Thymus (tissue), 11 donors: ENCODE results near the gene PTGES3. TPM values are rescaled to one million over a fixed set of nuclear protein-coding genes. Genes with fewer than 3 reads are reported as not detected.

ENCODE experiments used
- DNase-seq, 9 donors: peaks; one replicate each; pipeline ENCODE4 v3.0.0-alpha.2; 2013; ENCODE audit warnings: low spot score in 9 of 9, low read depth in 6 of 9, missing footprints in 1 of 9
- H3K27ac ChIP-seq, 2 donors: one replicate each; pipeline ENCODE4 v1.5.1; 2013; ENCODE audit warnings: control low read depth in 1 of 2, low read depth in 1 of 2, low read length in 1 of 2, mild to moderate bottlenecking in 1 of 2, moderate library complexity in 1 of 2
- H3K27me3 ChIP-seq, 2 donors: one replicate each; pipeline ENCODE4 v1.5.1; 2013; ENCODE audit warnings: low read length in 1 of 2; ENCODE audit not compliant: control insufficient read depth in 2 of 2, insufficient read depth in 1 of 2
- H3K36me3 ChIP-seq, 2 donors: one replicate each; pipeline ENCODE4 v1.5.1; 2013; ENCODE audit warnings: low read length in 1 of 2, mild to moderate bottlenecking in 1 of 2, moderate library complexity in 1 of 2; ENCODE audit not compliant: control insufficient read depth in 2 of 2, insufficient read depth in 2 of 2
- H3K4me1 ChIP-seq, 2 donors: one replicate each; pipeline ENCODE4 v1.5.1; 2013; ENCODE audit warnings: low read length in 2 of 2; ENCODE audit not compliant: control insufficient read depth in 2 of 2, insufficient read depth in 2 of 2
- H3K4me3 ChIP-seq, 2 donors: one replicate each; pipeline ENCODE4 v1.5.1; 2013; ENCODE audit warnings: low read length in 2 of 2, control low read depth in 1 of 2, mild to moderate bottlenecking in 1 of 2
- H3K9me3 ChIP-seq, 2 donors: one replicate each; pipeline ENCODE4 v1.5.1; 2013; ENCODE audit warnings: low read length in 1 of 2, mild to moderate bottlenecking in 1 of 2; ENCODE audit not compliant: control insufficient read depth in 2 of 2, insufficient read depth in 1 of 2
- WGBS: extraction: QIAGEN DNeasy Blood & Tissue Kit; methylation state at CpG from one replicate; pipeline ENCODE4 v1.1.7; 2013; 5-methylcytosine and 5-hydroxymethylcytosine counted together
- polyA plus RNA-seq: library from polyadenylated mRNA; stranded (reverse); fragments of 200-250 nt; gene quantifications from one replicate; pipeline ENCODE4 v1.2.3, GENCODE V29; 2013
- total RNA-seq: library from RNA; stranded (reverse); fragments of 120-200 nt; gene quantifications from one replicate; pipeline ENCODE4 v1.2.4, GENCODE V29; 2013
- donor health status: healthy.

The PTGES3 gene
- total and polyA plus RNA-seq, 2 donors = 101 to 161 TPM

DNA sequence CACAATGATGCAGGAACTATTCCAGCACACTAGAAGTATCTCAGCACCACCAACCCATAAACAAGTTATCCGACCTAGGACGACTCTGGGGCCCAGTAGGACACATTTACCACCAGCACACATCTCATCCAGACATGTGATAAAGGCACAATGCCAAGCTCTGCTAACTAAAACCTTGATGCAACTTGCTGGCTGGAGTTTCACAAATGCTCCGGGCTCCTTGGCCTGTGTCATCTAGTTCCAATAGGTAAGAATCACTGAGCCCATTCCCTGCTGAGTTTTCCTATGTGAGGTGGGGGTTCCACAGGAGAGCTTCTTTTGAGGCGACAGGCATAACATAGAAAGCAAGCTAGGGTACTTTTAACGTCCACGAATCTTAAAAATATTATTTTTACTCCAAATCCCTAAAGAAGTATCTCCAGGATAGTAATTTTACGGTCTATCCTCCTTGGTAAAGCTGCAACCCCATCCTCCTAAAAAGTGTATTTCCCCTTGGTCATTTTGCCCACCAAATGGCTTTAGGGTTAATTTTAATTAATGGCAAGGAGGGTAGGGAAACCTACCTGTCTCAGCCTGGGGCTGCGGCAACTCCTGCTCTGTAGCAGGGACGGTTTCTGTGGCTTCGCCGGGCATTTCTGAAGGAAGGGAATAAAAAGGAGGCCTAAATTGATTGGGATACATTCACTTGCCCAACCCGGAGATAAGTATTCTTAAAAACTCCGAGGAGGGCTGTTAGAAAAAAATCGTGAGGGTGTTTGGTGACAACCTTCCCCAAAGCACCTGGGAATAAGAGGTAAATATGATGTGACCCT is 36.0 kb upstream of the PTGES3 start:
- H3K27ac ChIP-seq = peak overlapping the region; percentile 98
- peak overlapping the region; percentile 78 to 92 for H3K4me3 ChIP-seq
- H3K4me1 ChIP-seq = peaks cover 29 to 47% of the 10 kb centered on the region in 2 donors
- 3% methylated on average over 14 of the region's 14 CpGs for WGBS
- peaks cover 0 to 2% of the 10 kb centered on the region in 2 donors for H3K9me3 ChIP-seq
- H3K36me3 ChIP-seq = peaks cover 29 to 39% of the 10 kb centered on the region in 2 donors
- DNase-seq = no peak
- no peaks in the 10 kb centered on the region for H3K27me3 ChIP-seq

DNA sequence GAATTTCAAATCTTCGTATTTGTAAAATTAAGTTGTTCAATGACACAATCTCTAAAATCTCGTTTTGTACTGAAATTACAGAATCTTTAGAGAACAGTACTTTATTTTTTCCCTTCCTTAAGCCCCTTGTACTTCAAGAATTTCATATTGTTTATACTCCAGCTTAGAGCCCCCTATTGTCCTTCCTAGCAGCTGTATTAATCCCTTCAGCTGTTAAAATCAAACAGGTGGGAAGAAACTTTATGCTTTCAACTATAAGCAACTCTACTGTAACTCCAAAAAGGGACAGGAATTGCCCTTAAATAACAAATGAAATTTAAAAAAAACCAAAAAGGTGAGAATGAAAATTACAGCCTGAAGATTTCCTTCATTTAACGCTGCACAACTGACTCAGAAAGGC is 35.3 kb upstream of the PTGES3 start:
- DNase-seq = no peak
- WGBS = 57% methylated on average over 3 of the region's 3 CpGs
- Histone ChIP-seq H3K27me3 (no peaks in the 10 kb centered on the region), H3K27ac (peak overlapping the region in 1 of 2 donors; percentile 98), H3K9me3 (peaks cover 0 to 6% of the 10 kb centered on the region in 2 donors), H3K4me3 (peak overlapping the region; percentile 78 to 92), H3K36me3 (peaks cover 35 to 42% of the 10 kb centered on the region in 2 donors), H3K4me1 (peaks cover 35 to 55% of the 10 kb centered on the region in 2 donors)

DNA sequence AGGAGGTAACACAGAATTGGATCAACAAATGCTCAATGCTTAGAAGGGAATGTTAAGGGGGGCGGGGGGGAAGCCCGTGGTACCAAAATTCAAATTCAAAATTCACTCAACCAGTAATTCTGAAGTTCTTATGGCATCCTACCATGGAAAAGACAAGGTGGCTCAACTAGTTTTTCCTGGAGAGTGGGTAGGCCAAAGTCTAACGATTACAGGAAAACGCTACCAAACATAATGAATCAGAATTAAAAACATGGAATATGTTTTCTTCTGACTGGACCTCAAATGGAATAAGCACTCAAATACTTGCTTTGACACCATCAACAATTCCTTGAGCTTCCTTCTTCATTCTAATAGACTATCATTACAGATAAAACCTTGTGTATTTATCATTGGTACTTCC is 34.7 kb upstream of the PTGES3 start:
- no peak overlapping the region for H3K27ac ChIP-seq
- peaks cover 38 to 59% of the 10 kb centered on the region in 2 donors for H3K4me1 ChIP-seq
- peaks cover 35 to 39% of the 10 kb centered on the region in 2 donors for H3K36me3 ChIP-seq
- no peak for DNase-seq
- H3K27me3 ChIP-seq = no peaks in the 10 kb centered on the region
- peak overlapping the region in 1 of 2 donors; percentile 92 for H3K4me3 ChIP-seq
- 96% methylated on average over 4 of the region's 4 CpGs for WGBS
- H3K9me3 ChIP-seq = peaks cover 0 to 10% of the 10 kb centered on the region in 2 donors

DNA sequence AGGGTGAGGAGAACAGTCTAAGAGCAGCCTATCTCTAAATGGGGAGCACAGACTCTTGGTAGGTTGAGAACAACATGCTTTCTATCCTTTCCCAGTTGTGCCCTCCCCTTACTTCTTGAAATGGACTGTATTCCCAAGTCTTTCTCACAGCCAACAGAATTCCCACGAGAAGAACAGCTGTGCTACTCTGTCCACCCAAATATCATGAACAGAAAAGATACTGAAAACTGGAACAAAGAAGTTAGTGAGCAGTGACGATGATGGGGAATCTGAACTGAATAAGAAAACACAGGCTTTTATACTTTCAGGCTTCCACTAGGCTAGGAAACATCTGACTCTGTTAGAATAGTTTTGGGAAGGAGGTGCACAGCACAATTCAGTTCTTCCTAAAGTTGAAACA is 33.6 kb upstream of the PTGES3 start:
- no peak for DNase-seq
- 79% methylated on average over 2 of the region's 2 CpGs for WGBS
- peak overlapping the region in 1 of 2 donors; percentile 4 for H3K4me3 ChIP-seq
- H3K36me3 ChIP-seq = peaks cover 35 to 44% of the 10 kb centered on the region in 2 donors
- peaks cover 0 to 10% of the 10 kb centered on the region in 2 donors for H3K9me3 ChIP-seq
- H3K27me3 ChIP-seq = no peaks in the 10 kb centered on the region
- H3K4me1 ChIP-seq = peaks cover 46 to 69% of the 10 kb centered on the region in 2 donors
- H3K27ac ChIP-seq = peak overlapping the region; percentile 15 to 81

DNA sequence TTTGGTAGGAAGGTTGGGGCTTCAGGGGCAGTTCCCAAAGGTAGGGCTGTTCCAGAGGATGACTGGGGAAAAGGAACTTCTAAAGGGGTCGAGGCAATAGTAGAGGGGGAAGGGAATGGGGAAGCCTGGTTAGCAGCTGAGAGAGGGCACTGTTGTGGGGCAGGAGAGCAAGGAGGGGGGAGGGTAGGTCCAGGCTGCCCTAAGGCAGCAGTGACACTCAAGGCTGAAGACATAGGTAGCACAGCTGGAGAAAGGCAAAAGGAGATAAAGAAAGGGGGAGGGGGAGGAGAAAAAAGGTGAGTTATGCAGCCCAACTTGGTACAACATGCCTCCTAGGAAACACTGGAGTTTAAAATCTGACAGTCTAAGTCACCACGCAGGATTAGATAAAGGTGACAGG is 33.1 kb upstream of the PTGES3 start:
- WGBS = 68% methylated on average over 2 of the region's 2 CpGs
- no peaks in the 10 kb centered on the region for H3K27me3 ChIP-seq
- no peak for DNase-seq
- H3K9me3 ChIP-seq = peaks cover 0 to 10% of the 10 kb centered on the region in 2 donors
- H3K36me3 ChIP-seq = peaks cover 38 to 49% of the 10 kb centered on the region in 2 donors
- peaks cover 51 to 74% of the 10 kb centered on the region in 2 donors for H3K4me1 ChIP-seq
- H3K4me3 ChIP-seq = peak overlapping the region; percentile 1 to 13
- H3K27ac ChIP-seq = peak overlapping the region; percentile 15 to 81

DNA sequence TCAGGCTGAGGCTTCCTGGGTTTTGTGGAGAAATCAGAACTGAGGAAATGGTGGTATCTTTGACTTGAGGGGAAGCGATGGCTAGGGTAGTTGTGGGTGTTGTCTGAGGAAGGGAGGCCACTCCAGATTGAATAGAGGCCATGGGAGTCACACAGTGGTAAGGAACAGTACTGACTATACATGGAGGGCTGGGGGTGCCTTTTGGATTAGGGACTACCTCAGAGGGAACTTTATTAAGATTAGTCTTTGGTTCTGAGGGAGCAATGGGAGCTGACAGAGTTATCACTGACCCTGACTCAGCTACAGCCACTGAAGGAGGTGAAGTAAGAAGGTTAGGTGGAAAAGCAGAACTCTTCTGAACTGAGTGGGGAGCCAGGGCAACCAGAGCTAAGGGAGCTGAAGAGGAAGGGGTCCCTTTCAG is 32.7 kb upstream of the PTGES3 start:
- Histone ChIP-seq H3K9me3 (peaks cover 0 to 10% of the 10 kb centered on the region in 2 donors), H3K36me3 (peaks cover 42 to 54% of the 10 kb centered on the region in 2 donors), H3K27me3 (no peaks in the 10 kb centered on the region), H3K4me1 (peaks cover 53 to 76% of the 10 kb centered on the region in 2 donors), H3K4me3 (peak overlapping the region in 1 of 2 donors; percentile 1), H3K27ac (peak overlapping the region in 1 of 2 donors; percentile 81)
- no peak for DNase-seq
- 22% methylated on average over 1 of the region's 1 CpG for WGBS

DNA sequence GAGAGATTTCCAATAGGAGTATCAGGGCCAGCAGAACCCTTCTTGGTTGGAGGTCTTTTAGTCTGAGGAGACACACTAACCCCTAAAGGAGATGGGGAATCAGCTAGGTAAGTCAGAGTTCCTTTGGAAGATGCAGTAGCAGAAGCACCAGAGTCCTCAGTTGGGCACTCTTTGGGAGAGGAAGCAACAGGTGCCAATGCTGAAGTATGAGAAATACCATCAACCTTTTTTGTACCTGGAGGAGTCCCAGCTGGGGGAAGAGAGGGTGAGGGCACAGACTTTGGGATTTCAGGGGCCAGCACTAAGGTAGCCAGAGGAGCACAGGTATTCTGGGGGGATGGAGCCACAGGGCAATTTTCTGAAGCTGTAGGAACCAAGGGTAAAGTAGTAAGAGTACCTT is 31.0 kb upstream of the PTGES3 start:
- Histone ChIP-seq H3K9me3 (peaks cover 0 to 10% of the 10 kb centered on the region in 2 donors), H3K36me3 (peaks cover 50 to 69% of the 10 kb centered on the region in 2 donors), H3K27ac (peak overlapping the region in 1 of 2 donors; percentile 81), H3K27me3 (no peaks in the 10 kb centered on the region), H3K4me1 (peaks cover 53 to 84% of the 10 kb centered on the region in 2 donors), H3K4me3 (no peak overlapping the region)
- DNase-seq = no peak

DNA sequence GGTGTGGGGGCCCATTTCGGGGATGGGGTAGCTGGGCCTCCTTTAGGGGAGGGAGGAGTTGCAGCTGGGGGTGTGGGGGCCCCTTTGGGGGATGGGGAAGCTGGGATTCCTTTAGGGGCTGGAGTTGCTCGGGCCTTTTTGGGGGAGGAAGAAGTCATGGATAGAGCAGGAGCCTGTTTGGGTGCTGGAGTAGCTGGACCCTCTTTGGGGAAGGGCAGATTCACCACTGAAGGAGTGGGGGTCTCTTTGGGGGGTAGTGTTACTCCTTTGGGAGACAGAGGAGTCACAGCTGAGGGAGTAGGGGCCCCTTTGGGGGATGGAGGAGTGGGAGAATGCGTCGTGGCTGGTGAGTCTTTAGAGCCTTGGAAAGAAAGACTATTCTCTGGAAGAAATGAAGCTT is 30.6 kb upstream of the PTGES3 start:
- Histone ChIP-seq H3K4me3 (no peak overlapping the region), H3K4me1 (peaks cover 49 to 80% of the 10 kb centered on the region in 2 donors), H3K27me3 (no peaks in the 10 kb centered on the region), H3K27ac (peak overlapping the region in 1 of 2 donors; percentile 81), H3K36me3 (peaks cover 54 to 74% of the 10 kb centered on the region in 2 donors), H3K9me3 (peaks cover 0 to 10% of the 10 kb centered on the region in 2 donors)
- DNase-seq = no peak
- WGBS = 56% methylated on average over 4 of the region's 4 CpGs

DNA sequence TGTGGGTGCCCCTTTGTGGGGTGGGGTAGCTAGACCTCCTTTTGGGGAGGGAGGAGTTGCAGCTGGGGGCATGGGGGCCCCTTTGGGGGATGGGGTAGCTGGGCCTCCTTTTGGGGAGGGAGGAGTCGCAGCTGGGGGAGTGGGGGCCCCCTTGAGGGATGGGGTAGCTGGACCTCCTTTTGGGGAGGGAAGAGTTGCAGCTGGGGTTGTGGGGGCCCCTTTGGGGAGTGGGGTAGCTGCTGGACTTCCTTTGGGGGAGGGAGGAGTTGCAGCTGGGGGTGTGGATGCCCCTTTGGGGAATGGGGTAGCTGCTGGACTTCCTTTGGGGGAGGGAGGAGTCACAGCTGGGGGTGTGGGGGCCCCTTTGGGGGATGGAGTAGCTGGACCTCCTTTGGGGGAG is 30.1 kb upstream of the PTGES3 start:
- Histone ChIP-seq H3K4me1 (peaks cover 49 to 80% of the 10 kb centered on the region in 2 donors), H3K36me3 (peaks cover 59 to 79% of the 10 kb centered on the region in 2 donors)
- WGBS = 16% methylated on average over 1 of the region's 1 CpG

More for the DNA sequence above, 30.1 kb upstream of the PTGES3 start:
- Histone ChIP-seq H3K27me3 (no peaks in the 10 kb centered on the region), H3K27ac (peak overlapping the region; percentile 1 to 81), H3K9me3 (peaks cover 0 to 10% of the 10 kb centered on the region in 2 donors), H3K4me3 (no peak overlapping the region)
- peak in 2 of 9 donors; percentile 49 to 58 for DNase-seq
